H1 (cell line): ENCODE measurements around the gene ZNF750. TPM values are rescaled to one million over a fixed set of nuclear protein-coding genes. Genes with fewer than 3 reads are reported as not detected.

Experiments
- CTCF ChIA-PET: fragments of 300-600 bp; sonication (Branson Sonifier 250); formaldehyde crosslinking; loops from one replicate; lab custom pipeline; 2021; ENCODE audit not compliant: partially characterized antibody; lab: Charles Lee
- POLR2A ChIA-PET: fragments of 300-600 bp; sonication (Branson Sonifier 250); formaldehyde crosslinking; loops from one replicate; lab custom pipeline; 2021; ENCODE audit warnings: inconsistent platforms; ENCODE audit not compliant: partially characterized antibody; lab: Charles Lee
- DNase-seq, 2 experiments: peaks; one replicate each; pipeline versions ENCODE4 v3.0.0 to v3.0.0-alpha.2; 2010 to 2022; ENCODE audit warnings: low spot score in 2 of 2, low read depth in 1 of 2, mixed read lengths in 1 of 2
- FAIRE-seq: peaks from 2 replicates; lab custom pipeline; 2011; peaks lifted over from hg19 to GRCh38; lab: Jason Lieb, UNC
- H2AFZ ChIP-seq: 2 replicates; pipeline ENCODE4 v1.8.1; 2012; ENCODE audit warnings: low read length, inconsistent platforms
- H2AK5ac ChIP-seq: 2 replicates; pipeline ENCODE4 v1.6.1; 2013; ENCODE audit warnings: low read depth, low read length
- H2BK120ac ChIP-seq: replicated peaks from 2 replicates; pipeline ENCODE3; 2013; ENCODE audit warnings: low read depth, low read length, inconsistent platforms
- H2BK12ac ChIP-seq: 2 replicates; pipeline ENCODE4 v1.6.1; 2013; ENCODE audit warnings: low read depth, low read length
- H2BK15ac ChIP-seq: 2 replicates; pipeline ENCODE4 v1.6.1; 2013; ENCODE audit warnings: low read length
- H2BK20ac ChIP-seq: 2 replicates; pipeline ENCODE4 v1.6.1; 2013; ENCODE audit warnings: low read length
- H2BK5ac ChIP-seq: 2 replicates; pipeline ENCODE4 v1.6.1; 2013; ENCODE audit warnings: low read depth, low read length
- H3K14ac ChIP-seq: 2 replicates; pipeline ENCODE4 v1.6.1; 2013; ENCODE audit warnings: inconsistent platforms; ENCODE audit not compliant: insufficient read length
- H3K18ac ChIP-seq: 2 replicates; pipeline ENCODE4 v1.6.1; 2013; ENCODE audit warnings: low read length; ENCODE audit errors: extremely low read depth
- H3K23ac ChIP-seq: 2 replicates; pipeline ENCODE4 v1.6.1; 2013; ENCODE audit warnings: inconsistent platforms; ENCODE audit not compliant: insufficient read length
- H3K23me2 ChIP-seq: 2 replicates; pipeline ENCODE4 v1.6.1; 2013; ENCODE audit warnings: low read depth, low read length
- H3K27ac ChIP-seq: 2 replicates; pipeline ENCODE4 v1.6.1; 2011; ENCODE audit warnings: low read depth, low read length, inconsistent platforms
- H3K27me3 ChIP-seq, 4 experiments: replicated peaks in 1 of 4; 1 replicate in 1 of 4; 2 replicates in 3 of 4; pipeline versions ENCODE4 v1.6.1 to v1.8.1; 2011 to 2013; ENCODE audit warnings: low read length in 3 of 4, mild to moderate bottlenecking in 3 of 4, inconsistent platforms in 2 of 4, mixed read lengths in 2 of 4, moderate library complexity in 1 of 4; ENCODE audit not compliant: control insufficient read depth in 3 of 4, insufficient read depth in 3 of 4; ENCODE audit errors: extremely low read depth in 1 of 4
- H3K36me3 ChIP-seq, 4 experiments: 2 replicates each; pipeline versions ENCODE4 v1.6.1 to v1.8.1; 2011 to 2013; ENCODE audit warnings: mild to moderate bottlenecking in 4 of 4, low read length in 3 of 4, moderate library complexity in 2 of 4, control low read depth in 1 of 4, inconsistent platforms in 1 of 4; ENCODE audit not compliant: insufficient read depth in 4 of 4, control insufficient read depth in 2 of 4
- H3K4ac ChIP-seq: replicated peaks from 2 replicates; pipeline ENCODE3; 2013; ENCODE audit warnings: low read length, low read depth, mixed read lengths, inconsistent platforms; ENCODE audit not compliant: insufficient read length
- H3K4me1 ChIP-seq, 4 experiments: replicated peaks in 1 of 4; 1 replicate in 1 of 4; 2 replicates in 3 of 4; pipeline versions ENCODE4 v1.6.1 to v1.8.1; 2011 to 2013; ENCODE audit warnings: low read length in 3 of 4, inconsistent platforms in 2 of 4, mixed read lengths in 1 of 4; ENCODE audit not compliant: insufficient read depth in 4 of 4, control insufficient read depth in 3 of 4
- H3K4me2 ChIP-seq, 2 experiments: 2 replicates each; pipeline versions ENCODE4 v1.6.1 to v1.8.1; 2011 to 2013; ENCODE audit warnings: low read depth in 2 of 2, low read length in 2 of 2, control low read depth in 1 of 2, inconsistent platforms in 1 of 2, mild to moderate bottlenecking in 1 of 2; ENCODE audit not compliant: insufficient read depth in 1 of 2
- H3K4me3 ChIP-seq, 4 experiments: fragments of 200-600, 300-600 bp in 1 of 4; sonication (generic), shearing (Covaris generic), sonication (Bioruptor Twin) in 1 of 4; 2 replicates each; pipeline versions ENCODE4 v1.5.1 to v1.8.1; 2011 to 2016; ENCODE audit warnings: low read length in 4 of 4, low read depth in 3 of 4, control low read depth in 2 of 4, inconsistent platforms in 2 of 4, mild to moderate bottlenecking in 2 of 4, mixed read lengths in 1 of 4, moderate library complexity in 1 of 4; ENCODE audit not compliant: insufficient read depth in 2 of 4; ENCODE audit errors: extremely low read depth in 1 of 4
- H3K56ac ChIP-seq: replicated peaks from 2 replicates; pipeline ENCODE3; 2013; ENCODE audit warnings: low read depth, mild to moderate bottlenecking, mixed read lengths, low read length, inconsistent platforms; ENCODE audit not compliant: insufficient read length
- H3K79me1 ChIP-seq: 2 replicates; pipeline ENCODE4 v1.6.1; 2013; ENCODE audit warnings: low read depth, low read length, control low read depth
- H3K79me2 ChIP-seq, 2 experiments: 2 replicates each; pipeline versions ENCODE4 v1.6.1 to v1.8.1; 2012 to 2013; ENCODE audit warnings: low read length in 2 of 2, mild to moderate bottlenecking in 2 of 2, inconsistent platforms in 1 of 2; ENCODE audit not compliant: insufficient read depth in 2 of 2, control insufficient read depth in 1 of 2
- H3K9ac ChIP-seq, 4 experiments: replicated peaks in 1 of 4; 1 replicate in 1 of 4; 2 replicates in 3 of 4; pipeline versions ENCODE4 v1.6.1 to v1.8.1; 2011 to 2013; ENCODE audit warnings: low read depth in 3 of 4, low read length in 3 of 4, control low read depth in 2 of 4, mild to moderate bottlenecking in 2 of 4, moderate library complexity in 2 of 4, inconsistent platforms in 1 of 4; ENCODE audit errors: extremely low read depth in 1 of 4
- H3K9me3 ChIP-seq, 2 experiments: 2 replicates each; pipeline versions ENCODE4 v1.6.1 to v1.8.1; 2012 to 2013; ENCODE audit warnings: mild to moderate bottlenecking in 2 of 2, moderate library complexity in 2 of 2, control low read depth in 1 of 2, inconsistent platforms in 1 of 2, low read depth in 1 of 2, low read length in 1 of 2, mixed read lengths in 1 of 2; ENCODE audit not compliant: insufficient read depth in 2 of 2
- H4K20me1 ChIP-seq, 2 experiments: replicated peaks in 1 of 2; 2 replicates each; pipeline versions ENCODE3 to v1.8.1; 2011 to 2013; ENCODE audit warnings: inconsistent platforms in 2 of 2, low read length in 2 of 2, mild to moderate bottlenecking in 1 of 2; ENCODE audit not compliant: insufficient read depth in 2 of 2, control insufficient read depth in 1 of 2
- H4K5ac ChIP-seq: 2 replicates; pipeline ENCODE4 v1.6.1; 2013; ENCODE audit warnings: low read length, low read depth, mixed read lengths, inconsistent platforms; ENCODE audit not compliant: insufficient read length
- H4K8ac ChIP-seq: 2 replicates; pipeline ENCODE4 v1.8.0; 2013; ENCODE audit warnings: mild to moderate bottlenecking, moderate library complexity, low read length, inconsistent platforms; ENCODE audit not compliant: insufficient read depth; ENCODE audit errors: extremely low read depth
- H4K91ac ChIP-seq: replicated peaks from 2 replicates; pipeline ENCODE3; 2013; ENCODE audit warnings: low read length, mixed read lengths, inconsistent platforms; ENCODE audit not compliant: insufficient read length
- ATF3 ChIP-seq: IDR thresholded peaks from 2 replicates; pipeline ENCODE4 v1.6.1; 2011; ENCODE audit warnings: low read depth, mild to moderate bottlenecking, low read length; ENCODE audit not compliant: insufficient read depth
- BCL11A ChIP-seq, 2 experiments: IDR thresholded peaks; one replicate each; pipeline ENCODE4 v1.6.1; 2011; ENCODE audit warnings: low read depth in 2 of 2, low read length in 2 of 2, mild to moderate bottlenecking in 2 of 2
- BRCA1 ChIP-seq: IDR thresholded peaks from 2 replicates; pipeline ENCODE4 v1.6.1; 2012; ENCODE audit warnings: low read depth, low read length, improper control_type of control experiment
- CBX8 ChIP-seq: fragments of 300-800, 300-1000 bp; sonication (generic); IDR thresholded peaks from 2 replicates; pipeline ENCODE4 v1.7.1; 2016; ENCODE audit warnings: low read depth, low read length, borderline replicate concordance
- CEBPB ChIP-seq: IDR thresholded peaks from 2 replicates; pipeline ENCODE4 v1.6.1; 2012; ENCODE audit warnings: low read depth, low read length
- CHD2 ChIP-seq: IDR thresholded peaks from 2 replicates; pipeline ENCODE4 v1.6.1; 2012; ENCODE audit warnings: low read length, improper control_type of control experiment
- CTBP2 ChIP-seq: IDR thresholded peaks from 2 replicates; pipeline ENCODE4 v1.7.0; 2011; ENCODE audit warnings: borderline replicate concordance, mild to moderate bottlenecking, moderate library complexity, mixed read lengths, low read length; ENCODE audit not compliant: insufficient read depth, insufficient read length
- E2F6 ChIP-seq: IDR thresholded peaks from 2 replicates; pipeline ENCODE4 v1.6.1; 2012; ENCODE audit warnings: inconsistent platforms
- EZH2 ChIP-seq: fragments of 200-600 bp; sonication (generic); IDR thresholded peaks from 2 replicates; pipeline ENCODE4 v1.7.1; 2012; ENCODE audit warnings: low read depth, mild to moderate bottlenecking, moderate library complexity, low read length, inconsistent platforms; ENCODE audit not compliant: severe bottlenecking
- NRF1 ChIP-seq: IDR thresholded peaks from 2 replicates; pipeline ENCODE4 v1.6.1; 2011; ENCODE audit warnings: mild to moderate bottlenecking, low read depth, low read length, improper control_type of control experiment
- POLR2A ChIP-seq, 2 experiments: IDR thresholded peaks; 1 replicate in 1 of 2; 2 replicates in 1 of 2; pipeline ENCODE4 v1.6.1; 2011; ENCODE audit warnings: low read depth in 2 of 2, low read length in 2 of 2, mild to moderate bottlenecking in 2 of 2; ENCODE audit errors: control extremely low read depth in 1 of 2
- SP2 ChIP-seq: IDR thresholded peaks from 2 replicates; pipeline ENCODE4 v1.6.1; 2012; ENCODE audit warnings: mild to moderate bottlenecking, low read length, inconsistent platforms
- WGBS, 2 experiments: shearing (Covaris generic) in 1 of 2; methylation state at CpG; one replicate each; pipeline versions ENCODE4 v1.1.6 to v1.1.7; 2013 to 2015; ENCODE audit warnings: low lambda C conversion rate in 2 of 2, mixed read lengths in 2 of 2, inconsistent platforms in 1 of 2, low coverage in 1 of 2, missing lambda C conversion rate in 1 of 2; ENCODE audit not compliant: insufficient replicate concordance in 2 of 2, insufficient coverage in 1 of 2, insufficient read length in 1 of 2; ENCODE audit errors: extremely low coverage in 1 of 2, missing lambda C conversion rate in 1 of 2; 5-methylcytosine and 5-hydroxymethylcytosine counted together
- polyA plus RNA-seq, 7 experiments: library from polyadenylated mRNA; depleted of rRNA in 3 of 7; stranded (reverse) in 5 of 7; unstranded in 2 of 7; fragments of >200 nt in 5 of 7; fragments of 200-250 nt in 2 of 7; gene quantifications; 1 replicate in 5 of 7; 2 replicates in 1 of 7; 4 replicates in 1 of 7; pipeline versions ENCODE4 v1.2.1 to v1.2.3, GENCODE V29; 2011 to 2013; ENCODE audit warnings: missing spikeins in 2 of 7, mixed read lengths in 2 of 7
- total RNA-seq: library from RNA; stranded (reverse); fragmentation: NEBNext Ultra II Directional; extraction: Animal tissue kit (Norgen Biotek cat#: 25700); gene quantifications from 2 replicates; pipeline ENCODE4 v1.2.1, GENCODE V29; 2021

The ZNF750 gene
- total and polyA plus RNA-seq, 2 of the 8 experiments (the other 6 are each of a cell fraction or from before 2014, with no cell fraction given) = not detected

- peak overlapping the region; percentile 29 for H2BK120ac ChIP-seq
- POLR2A ChIA-PET = no interaction called here
- no peak overlapping the region for H3K27ac ChIP-seq
- H2AFZ ChIP-seq = no peak overlapping the region
- H3K23me2 ChIP-seq = no peaks in the 10 kb centered on the region
- no peaks in the 10 kb centered on the region for H3K27me3 ChIP-seq
- H4K5ac ChIP-seq = no peak overlapping the region
- H2BK5ac ChIP-seq = no peak overlapping the region
- H3K4me1 ChIP-seq = peaks cover 0 to 8% (median 2%) of the 10 kb centered on the region in 4 experiments; a peak in 4 of 7 replicates
- H2BK20ac ChIP-seq = no peak overlapping the region
- no peak overlapping the region for H2BK15ac ChIP-seq
- no peak overlapping the region for H3K14ac ChIP-seq
- H3K79me1 ChIP-seq = peaks cover 15% of the 10 kb centered on the region
- CTCF ChIA-PET = interaction anchor here (0.8 to 2.2 kb wide), 9 partner anchors 9 to 153 kb away, joined by 3 to 6 read pairs (median 3); no protein-coding TSS in a partner anchor
- no peak for FAIRE-seq
- no peak overlapping the region for H3K56ac ChIP-seq
- H3K4me2 ChIP-seq = no peak overlapping the region
- no peak overlapping the region for H3K4ac ChIP-seq
- no peak overlapping the region for H3K23ac ChIP-seq
- DNase-seq = no peak
- no peak overlapping the region for H3K18ac ChIP-seq
- no peak overlapping the region for H2AK5ac ChIP-seq
- no peaks in the 10 kb centered on the region for H3K36me3 ChIP-seq
- WGBS, 2 experiments = 90% methylated on average over 18 of the region's 18 CpGs; no CpG with 5 or more reads in 1 of the 2 experiments
- H2BK12ac ChIP-seq = no peak overlapping the region
- H4K91ac ChIP-seq = no peak overlapping the region
- H3K4me3 ChIP-seq = no peak overlapping the region
- H4K8ac ChIP-seq = no peak overlapping the region
- H3K79me2 ChIP-seq = peaks cover 0 to 18% of the 10 kb centered on the region in 2 experiments; a peak in 1 of 4 replicates
- H3K9ac ChIP-seq = no peak overlapping the region
- peaks cover 5 to 21% of the 10 kb centered on the region in 2 experiments for H4K20me1 ChIP-seq
- H3K9me3 ChIP-seq = no peaks in the 10 kb centered on the region
- TF ChIP-seq CEBPB (no peak), EZH2 (no peak), SP2 (no peak), CHD2 (no peak), E2F6 (no peak), BCL11A (IDR thresholded peaks at IDR 0.05; ENCODE audit: low read depth in 2 of 2, low read length in 2 of 2) (no peak), ATF3 (no peak), CBX8 (no peak), CTBP2 (no peak), BRCA1 (no peak), NRF1 (no peak), POLR2A (IDR thresholded peaks at IDR 0.05; ENCODE audit: control extremely low read depth in 1 of 2, low read depth in 2 of 2, low read length in 2 of 2) (no peak)
Measured at GRCh38 chr17:82863941-82864712, 24.3 kb upstream of the ZNF750 start.
